HG02852 (cell line): ENCODE data around the gene CNPY1.

Experiments used
- ATAC-seq: cut with Tn5 transposase; IDR thresholded peaks from one replicate; pipeline ENCODE4 v1.9.1; 2021; ENCODE audit warnings: mild to moderate bottlenecking, moderate library complexity; ENCODE audit not compliant: unreplicated experiment

CNPY1 gene

GRCh38 chr7:155514296-155514695 lies 32.1 kb downstream of the CNPY1 start:
- ATAC-seq, result no peak

- ATAC-seq, result no peak
Measured at GRCh38 chr7:155513543-155514285, 32.6 kb downstream of the CNPY1 start.

- ATAC-seq, result no peak
Measured at GRCh38 chr7:155512246-155512887, 34.0 kb downstream of the CNPY1 start.

GRCh38 chr7:155511702-155511996 lies 34.7 kb downstream of the CNPY1 start:
- no peak for ATAC-seq

- no peak for ATAC-seq
Measured at GRCh38 chr7:155510975-155511701, 35.2 kb downstream of the CNPY1 start.

- ATAC-seq, result no peak
Measured at GRCh38 chr7:155509725-155510551, 36.4 kb downstream of the CNPY1 start.

- ATAC-seq, result no peak
Measured at GRCh38 chr7:155509359-155509724, 37.0 kb downstream of the CNPY1 start.

- no peak for ATAC-seq
Measured at GRCh38 chr7:155508376-155509358, 37.7 kb downstream of the CNPY1 start.

- no peak for ATAC-seq
Measured at GRCh38 chr7:155507576-155507975, 38.8 kb downstream of the CNPY1 start.

GRCh38 chr7:155506854-155507337 lies 39.5 kb downstream of the CNPY1 start:
- no peak for ATAC-seq

GRCh38 chr7:155505422-155505793 lies 41.0 kb downstream of the CNPY1 start:
- ATAC-seq, result no peak

GRCh38 chr7:155497149-155497901 lies 49.0 kb downstream of the CNPY1 start:
- ATAC-seq, result no peak

GRCh38 chr7:155496267-155497005 lies 49.9 kb downstream of the CNPY1 start:
- ATAC-seq, result no peak

GRCh38 chr7:155495440-155496248 lies 50.7 kb downstream of the CNPY1 start:
- no peak for ATAC-seq

- ATAC-seq, result no peak
Measured at GRCh38 chr7:155494551-155494950, 51.8 kb downstream of the CNPY1 start.

GRCh38 chr7:155493744-155494538 lies 52.4 kb downstream of the CNPY1 start:
- no peak for ATAC-seq

GRCh38 chr7:155491812-155492211 lies 54.5 kb downstream of the CNPY1 start:
- no peak for ATAC-seq
